AG09309 (cell line): ENCODE results near the gene RLN1.
"Not testable (repeated sequence)": the region's sequence is repeated elsewhere in the genome, so short reads cannot be mapped to it uniquely, and the experiment has no call there.

Source experiments
- DNase-seq: peaks from one replicate; pipeline ENCODE4 v3.0.0-alpha.2; 2010; ENCODE audit warnings: low read depth
- H3K4me3 ChIP-seq: 2 replicates; pipeline ENCODE4 v1.5.1; 2011; ENCODE audit warnings: mild to moderate bottlenecking, low read depth, low read length, moderate library complexity; ENCODE audit not compliant: control insufficient read depth
- TF ChIP-seq, protein P1 (sequence below): IDR thresholded peaks from 2 replicates; pipeline ENCODE4 v1.5.1; 2011; ENCODE audit warnings: mild to moderate bottlenecking, low read depth, low read length, inconsistent platforms; ENCODE audit not compliant: insufficient read depth, control insufficient read depth; ENCODE audit errors: missing control alignments

Gene RLN1

DNA sequence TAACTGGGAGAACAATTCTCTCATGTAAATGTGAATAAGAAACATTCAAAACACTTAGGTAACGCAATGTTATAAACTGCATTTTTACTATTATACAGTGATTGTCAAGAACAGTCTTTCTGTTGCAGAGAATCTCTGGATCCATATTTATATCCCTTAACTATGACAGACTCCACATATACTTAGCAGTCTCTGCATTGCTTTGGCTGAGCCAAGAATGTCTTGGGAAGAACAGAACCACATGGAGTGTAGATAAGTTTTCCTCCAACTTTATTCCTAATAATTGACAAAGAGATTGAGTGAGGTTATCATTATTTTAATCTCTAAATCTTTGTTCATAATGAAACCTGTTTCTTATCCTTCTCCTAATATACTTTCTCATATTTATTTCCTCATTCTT, 15.6 kb upstream of the RLN1 start:
- DNase-seq = no peak
- no peak overlapping the region for H3K4me3 ChIP-seq
- TF ChIP-seq, protein P1, sequence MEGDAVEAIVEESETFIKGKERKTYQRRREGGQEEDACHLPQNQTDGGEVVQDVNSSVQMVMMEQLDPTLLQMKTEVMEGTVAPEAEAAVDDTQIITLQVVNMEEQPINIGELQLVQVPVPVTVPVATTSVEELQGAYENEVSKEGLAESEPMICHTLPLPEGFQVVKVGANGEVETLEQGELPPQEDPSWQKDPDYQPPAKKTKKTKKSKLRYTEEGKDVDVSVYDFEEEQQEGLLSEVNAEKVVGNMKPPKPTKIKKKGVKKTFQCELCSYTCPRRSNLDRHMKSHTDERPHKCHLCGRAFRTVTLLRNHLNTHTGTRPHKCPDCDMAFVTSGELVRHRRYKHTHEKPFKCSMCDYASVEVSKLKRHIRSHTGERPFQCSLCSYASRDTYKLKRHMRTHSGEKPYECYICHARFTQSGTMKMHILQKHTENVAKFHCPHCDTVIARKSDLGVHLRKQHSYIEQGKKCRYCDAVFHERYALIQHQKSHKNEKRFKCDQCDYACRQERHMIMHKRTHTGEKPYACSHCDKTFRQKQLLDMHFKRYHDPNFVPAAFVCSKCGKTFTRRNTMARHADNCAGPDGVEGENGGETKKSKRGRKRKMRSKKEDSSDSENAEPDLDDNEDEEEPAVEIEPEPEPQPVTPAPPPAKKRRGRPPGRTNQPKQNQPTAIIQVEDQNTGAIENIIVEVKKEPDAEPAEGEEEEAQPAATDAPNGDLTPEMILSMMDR = no peak

DNA sequence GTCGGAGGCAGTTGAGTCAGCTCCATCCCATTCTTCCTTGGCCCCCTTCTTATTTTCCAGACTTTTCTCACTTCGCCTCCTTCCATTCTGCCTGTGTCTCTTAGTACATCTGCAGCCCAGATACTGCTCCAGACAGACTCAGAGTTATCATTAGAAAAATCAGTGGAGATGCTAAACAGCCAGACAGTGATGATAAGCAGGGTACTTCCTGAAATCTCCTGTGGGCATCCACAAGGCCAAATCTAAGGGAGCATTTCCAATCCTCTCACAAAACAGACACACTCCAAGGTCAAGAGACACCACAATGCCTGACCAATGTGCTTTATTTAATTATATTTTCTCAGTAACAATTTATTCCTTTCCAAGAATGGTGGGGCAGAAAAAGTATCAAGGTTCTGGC, 14.5 kb upstream of the RLN1 start:
- TF ChIP-seq, protein P1 = no peak
- no peak for DNase-seq
- no peak overlapping the region for H3K4me3 ChIP-seq

DNA sequence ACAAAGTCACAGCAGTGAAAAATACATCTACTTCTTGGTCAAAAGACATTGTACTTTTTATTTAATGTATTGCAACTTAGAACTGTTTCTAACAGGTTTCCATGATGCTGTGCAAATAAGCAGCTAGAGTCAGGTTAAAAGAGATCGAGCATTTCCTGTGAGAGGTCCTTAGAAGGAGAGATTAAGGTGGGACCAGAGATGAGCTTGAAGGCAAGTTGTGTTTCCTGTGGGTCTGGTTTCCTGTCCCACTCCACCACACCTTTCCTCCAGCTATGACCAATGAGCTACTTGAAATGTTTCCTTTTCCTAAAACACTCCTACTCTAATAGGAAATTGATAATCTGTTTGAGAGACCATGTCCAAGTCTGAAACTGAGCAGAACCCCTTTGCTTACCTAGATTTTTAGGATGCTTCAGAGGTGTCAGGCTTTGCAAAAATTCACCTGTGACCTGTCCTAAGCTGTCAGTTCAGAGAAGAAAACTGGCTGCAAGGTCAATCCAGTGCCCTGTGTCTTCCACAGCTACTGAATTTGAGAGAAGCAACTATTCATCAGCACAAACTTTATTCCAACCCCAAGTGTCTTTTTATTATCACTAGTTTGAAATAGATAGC, 13.1 kb upstream of the RLN1 start:
- TF ChIP-seq, protein P1 = no peak
- DNase-seq = no peak
- no peak overlapping the region for H3K4me3 ChIP-seq

DNA sequence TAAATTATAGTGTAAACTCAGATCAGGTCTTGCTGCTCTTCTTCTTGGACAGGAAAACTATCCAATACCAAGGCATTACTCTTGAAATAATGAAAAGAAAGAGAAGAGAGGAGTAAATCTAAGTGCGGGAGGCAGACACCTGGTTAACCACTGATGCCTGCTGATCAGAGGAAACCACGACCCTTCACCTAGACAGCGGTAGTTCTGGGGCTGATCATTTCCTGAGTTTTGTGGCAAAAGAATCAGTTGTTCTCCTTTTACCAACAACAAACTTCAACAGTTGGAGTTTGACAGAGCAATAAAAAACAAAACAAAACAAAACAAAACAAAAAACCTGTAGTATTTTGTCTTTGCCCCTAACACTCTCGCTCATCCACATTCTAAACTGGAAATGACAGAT, 3.0 kb downstream of the RLN1 start:
- no peak for DNase-seq
- no peak overlapping the region for H3K4me3 ChIP-seq
- TF ChIP-seq, protein P1 = no peak

DNA sequence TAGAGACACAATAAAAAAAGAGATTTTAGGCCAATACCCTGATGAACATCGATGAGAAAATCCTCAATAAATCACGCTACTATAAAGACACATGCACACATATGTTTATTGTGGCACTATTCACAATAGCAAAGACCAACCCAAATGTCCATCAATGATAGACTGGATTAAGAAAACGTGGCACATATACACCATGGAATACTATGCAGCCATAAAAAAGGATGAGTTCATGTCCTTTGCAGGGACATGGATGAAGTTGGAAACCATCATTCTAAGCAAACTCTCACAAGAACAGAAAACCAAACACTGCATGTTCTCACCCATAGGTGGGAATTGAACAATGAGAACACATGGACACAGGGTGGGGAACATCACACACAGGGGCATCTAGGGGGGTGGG, 8.4 kb downstream of the RLN1 start:
- not testable (repeated sequence) for DNase-seq, H3K4me3 ChIP-seq

DNA sequence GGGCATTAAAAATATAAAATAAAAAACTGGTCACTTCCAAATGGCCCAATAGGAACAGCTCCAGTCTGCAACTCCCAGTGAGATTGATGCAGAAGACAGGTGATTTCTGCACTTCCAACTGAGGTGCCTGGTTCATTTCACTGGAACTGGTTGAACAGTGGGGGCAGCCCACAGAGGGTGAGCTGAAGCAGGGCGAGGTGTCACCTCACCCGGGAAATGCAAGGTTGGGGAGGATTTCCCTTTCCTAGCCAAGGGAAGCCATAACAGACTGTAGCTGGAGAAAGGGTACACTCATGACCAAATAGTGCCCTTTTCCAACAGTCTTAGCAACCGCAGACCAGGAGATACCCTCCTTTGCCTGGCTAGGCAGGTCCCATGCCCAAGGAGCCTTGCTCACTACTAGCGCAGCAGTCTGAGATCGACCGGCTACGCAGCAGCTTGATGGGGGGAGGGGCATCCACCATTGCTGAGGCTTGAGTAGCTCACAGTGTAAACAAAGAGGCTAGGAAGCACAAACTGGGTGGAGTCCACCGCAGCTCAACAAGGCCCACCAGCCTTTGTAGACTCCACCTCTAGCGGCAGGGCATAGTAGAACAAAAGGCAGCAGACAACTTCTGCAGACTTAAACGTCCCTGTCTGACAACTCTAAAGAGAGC, 12.7 kb downstream of the RLN1 start:
- TF ChIP-seq, protein P1 = no peak
- no peak for DNase-seq
- no peak overlapping the region for H3K4me3 ChIP-seq

DNA sequence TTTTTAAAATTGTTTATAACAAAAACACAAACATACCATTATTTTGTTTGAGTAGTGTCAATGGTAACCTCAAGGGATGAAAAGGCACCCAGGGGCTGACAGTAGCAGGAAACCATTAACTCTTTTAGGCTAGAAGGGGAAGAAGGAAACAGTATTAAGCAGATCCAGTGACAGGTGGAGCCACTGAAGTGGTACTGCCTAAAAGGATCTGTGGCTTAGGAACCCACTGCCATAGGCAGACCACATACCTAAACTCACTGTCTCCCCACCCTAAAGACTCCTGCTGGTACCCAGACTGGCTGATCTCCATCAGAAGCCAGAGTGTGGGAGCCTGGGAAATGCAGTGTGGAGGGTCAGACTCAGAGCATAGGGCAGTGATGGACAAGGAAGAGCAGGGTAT, 13.5 kb downstream of the RLN1 start:
- TF ChIP-seq, protein P1 = no peak
- DNase-seq = no peak
- H3K4me3 ChIP-seq = no peak overlapping the region

DNA sequence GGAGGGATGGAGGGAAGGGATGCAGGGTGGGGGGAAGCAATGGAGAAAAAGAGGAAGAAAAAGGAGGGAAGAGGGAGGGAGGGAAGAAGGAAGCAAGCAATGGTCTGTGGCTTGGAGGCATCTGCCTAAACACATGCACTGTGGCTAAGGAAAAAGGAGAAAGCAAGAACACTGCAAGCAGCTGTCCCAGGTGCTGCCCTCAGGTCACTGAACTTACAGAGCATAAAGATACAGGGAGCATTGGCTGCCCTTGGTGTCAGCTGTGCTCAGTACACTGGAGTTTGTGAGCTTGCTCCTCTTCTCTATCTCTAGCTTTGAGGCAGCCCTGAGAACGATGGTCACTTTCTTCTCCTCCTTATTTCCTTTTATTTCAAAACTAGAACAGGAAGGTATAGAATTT, 18.1 kb downstream of the RLN1 start:
- H3K4me3 ChIP-seq, DNase-seq: not testable (repeated sequence)
